HepG2 (cell line): ENCODE measurements around the gene ABCD4.

Source experiments
- GABPA ChIP-seq, 2 experiments: IDR thresholded peaks; 2 replicates each; pipeline ENCODE4 v1.6.1; 2011 to 2016; ENCODE audit warnings: low read depth in 2 of 2, low read length in 1 of 2, missing biosample characterization in 1 of 2, missing genetic modification characterization in 1 of 2
- NR2F6 ChIP-seq, 2 experiments: IDR thresholded peaks; 2 replicates each; pipeline ENCODE4 v1.6.1; 2016; ENCODE audit warnings: antibody characterized with exemption in 1 of 2, mild to moderate bottlenecking in 1 of 2
- POLR2A ChIP-seq, 2 experiments: IDR thresholded peaks; 2 replicates each; pipeline ENCODE4 v1.6.1; 2011; ENCODE audit warnings: low read depth in 2 of 2, low read length in 2 of 2, mild to moderate bottlenecking in 1 of 2, moderate library complexity in 1 of 2; ENCODE audit not compliant: insufficient read depth in 1 of 2
- RNF2 ChIP-seq: fragments of 450-650 bp; conservative IDR thresholded peaks from 2 replicates; pipeline ENCODE4 v1.6.1; 2016; ENCODE audit warnings: low read depth
- SMARCC2 ChIP-seq: fragments of 450-650 bp; IDR thresholded peaks from 2 replicates; pipeline ENCODE4 v1.6.1; 2017; ENCODE audit warnings: antibody characterized with exemption, mild to moderate bottlenecking
- SNRNP70 ChIP-seq: fragments of 200-400 bp; formaldehyde crosslinking; IDR thresholded peaks from 2 replicates; pipeline ENCODE4 v1.6.1; 2017; ENCODE audit warnings: mild to moderate bottlenecking, low read depth, low read length, moderate library complexity
- TOE1 ChIP-seq: sonication (generic); formaldehyde crosslinking; IDR thresholded peaks from 2 replicates; pipeline ENCODE4 v1.4.0; 2020; ENCODE audit warnings: mild to moderate bottlenecking, missing genetic modification reagents
- ZNF160 ChIP-seq: sonication (generic); formaldehyde crosslinking; IDR thresholded peaks from 2 replicates; pipeline ENCODE4 v1.8.0; 2022; ENCODE audit warnings: mild to moderate bottlenecking, inconsistent platforms, missing genetic modification reagents
- ZNF652 ChIP-seq: IDR thresholded peaks from 2 replicates; pipeline ENCODE4 v1.6.1; 2016; ENCODE audit warnings: low read depth, borderline replicate concordance
- TF ChIP-seq, protein P1 (sequence below): sonication (generic); formaldehyde crosslinking; IDR thresholded peaks from 2 replicates; pipeline ENCODE4 v1.5.0; 2020; ENCODE audit warnings: mild to moderate bottlenecking, missing genetic modification reagents, moderate library complexity
- TF ChIP-seq, protein P2 (sequence below), 2 experiments: IDR thresholded peaks; 2 replicates each; pipeline ENCODE4 v1.6.1; 2011 to 2012; ENCODE audit warnings: low read length in 2 of 2, borderline replicate concordance in 1 of 2, low read depth in 1 of 2, mild to moderate bottlenecking in 1 of 2, moderate library complexity in 1 of 2
- TF ChIP-seq, protein P3 (sequence below): sonication (generic); formaldehyde crosslinking; IDR thresholded peaks from 2 replicates; pipeline ENCODE4 v1.8.0; 2022; ENCODE audit warnings: low read depth, missing genetic modification reagents
- TF ChIP-seq, protein P4 (sequence below): sonication (generic); formaldehyde crosslinking; conservative IDR thresholded peaks from 2 replicates; pipeline ENCODE4 v1.4.0; 2020; ENCODE audit warnings: missing genetic modification reagents
- TF ChIP-seq, protein P5 (sequence below): IDR thresholded peaks from 2 replicates; pipeline ENCODE4 v1.6.1; 2016

DNA sequence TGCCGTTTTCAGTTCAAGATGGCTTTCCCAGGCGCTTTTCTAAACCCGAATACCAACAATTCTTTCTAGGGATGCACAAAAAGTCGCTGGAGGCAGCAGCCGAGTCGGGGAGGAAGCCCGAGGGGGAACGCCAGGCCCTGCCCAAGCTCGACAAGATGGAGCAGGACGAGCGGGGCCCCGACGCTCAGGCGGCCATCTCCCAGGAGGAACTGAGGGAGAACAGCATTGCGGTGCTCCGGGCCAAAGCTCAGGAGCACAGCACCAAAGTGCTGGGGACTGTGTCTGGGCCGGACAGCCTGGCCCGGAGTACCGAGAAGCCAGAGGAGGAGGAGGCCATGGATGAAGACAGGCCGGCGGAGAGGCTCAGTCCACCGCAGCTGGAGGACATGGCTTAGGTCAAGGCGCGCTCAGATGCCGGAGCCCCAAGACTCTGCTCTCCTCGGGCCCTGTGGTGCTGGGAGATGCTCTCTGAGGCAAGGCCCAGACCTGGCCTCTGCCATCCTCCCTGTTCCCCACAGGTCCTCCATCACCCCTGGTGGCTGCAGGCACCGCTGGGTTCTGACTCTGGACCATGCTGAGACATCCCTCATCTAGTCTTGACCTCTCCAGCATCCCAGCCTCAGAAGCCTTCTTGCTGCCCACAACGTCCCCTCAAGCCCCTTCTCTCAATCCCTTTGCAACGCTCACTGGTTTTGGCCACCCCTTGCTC, 42.1 kb downstream of the ABCD4 start:
- TF ChIP-seq, protein P1, sequence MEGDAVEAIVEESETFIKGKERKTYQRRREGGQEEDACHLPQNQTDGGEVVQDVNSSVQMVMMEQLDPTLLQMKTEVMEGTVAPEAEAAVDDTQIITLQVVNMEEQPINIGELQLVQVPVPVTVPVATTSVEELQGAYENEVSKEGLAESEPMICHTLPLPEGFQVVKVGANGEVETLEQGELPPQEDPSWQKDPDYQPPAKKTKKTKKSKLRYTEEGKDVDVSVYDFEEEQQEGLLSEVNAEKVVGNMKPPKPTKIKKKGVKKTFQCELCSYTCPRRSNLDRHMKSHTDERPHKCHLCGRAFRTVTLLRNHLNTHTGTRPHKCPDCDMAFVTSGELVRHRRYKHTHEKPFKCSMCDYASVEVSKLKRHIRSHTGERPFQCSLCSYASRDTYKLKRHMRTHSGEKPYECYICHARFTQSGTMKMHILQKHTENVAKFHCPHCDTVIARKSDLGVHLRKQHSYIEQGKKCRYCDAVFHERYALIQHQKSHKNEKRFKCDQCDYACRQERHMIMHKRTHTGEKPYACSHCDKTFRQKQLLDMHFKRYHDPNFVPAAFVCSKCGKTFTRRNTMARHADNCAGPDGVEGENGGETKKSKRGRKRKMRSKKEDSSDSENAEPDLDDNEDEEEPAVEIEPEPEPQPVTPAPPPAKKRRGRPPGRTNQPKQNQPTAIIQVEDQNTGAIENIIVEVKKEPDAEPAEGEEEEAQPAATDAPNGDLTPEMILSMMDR (CRISPR knock-in tag): no peak
- no peak for TF ChIP-seq SMARCC2
- TF ChIP-seq, protein P2, sequence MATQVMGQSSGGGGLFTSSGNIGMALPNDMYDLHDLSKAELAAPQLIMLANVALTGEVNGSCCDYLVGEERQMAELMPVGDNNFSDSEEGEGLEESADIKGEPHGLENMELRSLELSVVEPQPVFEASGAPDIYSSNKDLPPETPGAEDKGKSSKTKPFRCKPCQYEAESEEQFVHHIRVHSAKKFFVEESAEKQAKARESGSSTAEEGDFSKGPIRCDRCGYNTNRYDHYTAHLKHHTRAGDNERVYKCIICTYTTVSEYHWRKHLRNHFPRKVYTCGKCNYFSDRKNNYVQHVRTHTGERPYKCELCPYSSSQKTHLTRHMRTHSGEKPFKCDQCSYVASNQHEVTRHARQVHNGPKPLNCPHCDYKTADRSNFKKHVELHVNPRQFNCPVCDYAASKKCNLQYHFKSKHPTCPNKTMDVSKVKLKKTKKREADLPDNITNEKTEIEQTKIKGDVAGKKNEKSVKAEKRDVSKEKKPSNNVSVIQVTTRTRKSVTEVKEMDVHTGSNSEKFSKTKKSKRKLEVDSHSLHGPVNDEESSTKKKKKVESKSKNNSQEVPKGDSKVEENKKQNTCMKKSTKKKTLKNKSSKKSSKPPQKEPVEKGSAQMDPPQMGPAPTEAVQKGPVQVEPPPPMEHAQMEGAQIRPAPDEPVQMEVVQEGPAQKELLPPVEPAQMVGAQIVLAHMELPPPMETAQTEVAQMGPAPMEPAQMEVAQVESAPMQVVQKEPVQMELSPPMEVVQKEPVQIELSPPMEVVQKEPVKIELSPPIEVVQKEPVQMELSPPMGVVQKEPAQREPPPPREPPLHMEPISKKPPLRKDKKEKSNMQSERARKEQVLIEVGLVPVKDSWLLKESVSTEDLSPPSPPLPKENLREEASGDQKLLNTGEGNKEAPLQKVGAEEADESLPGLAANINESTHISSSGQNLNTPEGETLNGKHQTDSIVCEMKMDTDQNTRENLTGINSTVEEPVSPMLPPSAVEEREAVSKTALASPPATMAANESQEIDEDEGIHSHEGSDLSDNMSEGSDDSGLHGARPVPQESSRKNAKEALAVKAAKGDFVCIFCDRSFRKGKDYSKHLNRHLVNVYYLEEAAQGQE (IDR thresholded peaks at IDR 0.05; ENCODE audit: borderline replicate concordance in 1 of 2, low read depth in 1 of 2, low read length in 2 of 2): no peak
- TF ChIP-seq, protein P3, sequence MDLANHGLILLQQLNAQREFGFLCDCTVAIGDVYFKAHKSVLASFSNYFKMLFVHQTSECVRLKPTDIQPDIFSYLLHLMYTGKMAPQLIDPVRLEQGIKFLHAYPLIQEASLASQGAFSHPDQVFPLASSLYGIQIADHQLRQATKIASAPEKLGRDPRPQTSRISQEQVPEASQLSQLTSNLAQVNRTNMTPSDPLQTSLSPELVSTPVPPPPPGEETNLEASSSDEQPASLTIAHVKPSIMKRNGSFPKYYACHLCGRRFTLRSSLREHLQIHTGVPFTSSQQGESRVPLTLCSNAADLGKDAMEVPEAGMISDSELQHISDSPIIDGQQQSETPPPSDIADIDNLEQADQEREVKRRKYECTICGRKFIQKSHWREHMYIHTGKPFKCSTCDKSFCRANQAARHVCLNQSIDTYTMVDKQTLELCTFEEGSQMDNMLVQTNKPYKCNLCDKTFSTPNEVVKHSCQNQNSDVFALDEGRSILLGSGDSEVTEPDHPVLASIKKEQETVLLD (CRISPR knock-in tag): no peak
- no peak for TF ChIP-seq NR2F6 (IDR thresholded peaks at IDR 0.05)
- no peak for TF ChIP-seq NR2F6 (CRISPR knock-in tag; IDR thresholded peaks at IDR 0.05)
- TF ChIP-seq TOE1 (CRISPR knock-in tag): no peak
- TF ChIP-seq, protein P4, sequence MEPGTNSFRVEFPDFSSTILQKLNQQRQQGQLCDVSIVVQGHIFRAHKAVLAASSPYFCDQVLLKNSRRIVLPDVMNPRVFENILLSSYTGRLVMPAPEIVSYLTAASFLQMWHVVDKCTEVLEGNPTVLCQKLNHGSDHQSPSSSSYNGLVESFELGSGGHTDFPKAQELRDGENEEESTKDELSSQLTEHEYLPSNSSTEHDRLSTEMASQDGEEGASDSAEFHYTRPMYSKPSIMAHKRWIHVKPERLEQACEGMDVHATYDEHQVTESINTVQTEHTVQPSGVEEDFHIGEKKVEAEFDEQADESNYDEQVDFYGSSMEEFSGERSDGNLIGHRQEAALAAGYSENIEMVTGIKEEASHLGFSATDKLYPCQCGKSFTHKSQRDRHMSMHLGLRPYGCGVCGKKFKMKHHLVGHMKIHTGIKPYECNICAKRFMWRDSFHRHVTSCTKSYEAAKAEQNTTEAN: no peak
- TF ChIP-seq ZNF160: no peak
- no peak for TF ChIP-seq GABPA (IDR thresholded peaks at IDR 0.05; ENCODE audit: low read depth, low read length)
- TF ChIP-seq GABPA (CRISPR knock-in tag; IDR thresholded peaks at IDR 0.05; ENCODE audit: low read depth): no peak
- no peak for TF ChIP-seq SNRNP70
- TF ChIP-seq, protein P5, sequence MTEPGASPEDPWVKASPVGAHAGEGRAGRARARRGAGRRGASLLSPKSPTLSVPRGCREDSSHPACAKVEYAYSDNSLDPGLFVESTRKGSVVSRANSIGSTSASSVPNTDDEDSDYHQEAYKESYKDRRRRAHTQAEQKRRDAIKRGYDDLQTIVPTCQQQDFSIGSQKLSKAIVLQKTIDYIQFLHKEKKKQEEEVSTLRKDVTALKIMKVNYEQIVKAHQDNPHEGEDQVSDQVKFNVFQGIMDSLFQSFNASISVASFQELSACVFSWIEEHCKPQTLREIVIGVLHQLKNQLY (CRISPR knock-in tag): no peak
- no peak for TF ChIP-seq ZNF652 (CRISPR knock-in tag)
- TF ChIP-seq RNF2: no peak
- TF ChIP-seq POLR2A (IDR thresholded peaks at IDR 0.05; ENCODE audit: insufficient read depth in 1 of 2, low read depth in 2 of 2, low read length in 2 of 2): no peak
